GM18526 (cell line): Measurements from ENCODE around the gene THSD7A.

Experiments used
- POLR2A ChIP-seq: IDR thresholded peaks from 3 replicates; pipeline ENCODE4 v1.6.1; 2011; ENCODE audit not compliant: insufficient read length; ENCODE audit errors: extremely low read depth

THSD7A gene

GRCh38 chr7:11473807-11474424, 358.1 kb downstream of the THSD7A start:
- no peak for TF ChIP-seq POLR2A

DNA sequence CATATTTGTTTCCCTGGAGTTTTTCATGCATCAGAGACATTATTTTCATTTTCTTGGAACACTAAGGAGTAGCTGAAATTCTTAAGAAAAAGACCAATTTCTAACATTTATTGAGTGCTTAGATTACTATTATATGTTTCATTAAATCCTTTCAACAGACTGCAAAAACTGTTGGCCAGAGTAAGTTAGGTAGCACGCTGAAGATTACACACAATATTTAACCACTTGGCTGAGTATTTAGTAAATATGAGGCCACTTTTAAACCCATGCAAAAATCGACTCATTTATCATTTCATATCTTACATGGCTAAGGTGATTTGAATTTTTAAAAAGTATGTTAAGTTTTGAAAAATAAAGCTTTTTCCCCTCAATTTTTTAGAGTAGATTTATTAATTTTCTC, 358.8 kb downstream of the THSD7A start:
- TF ChIP-seq POLR2A, result no peak

- TF ChIP-seq POLR2A, result no peak
Measured at GRCh38 chr7:11472646-11473045, 359.4 kb downstream of the THSD7A start.

DNA sequence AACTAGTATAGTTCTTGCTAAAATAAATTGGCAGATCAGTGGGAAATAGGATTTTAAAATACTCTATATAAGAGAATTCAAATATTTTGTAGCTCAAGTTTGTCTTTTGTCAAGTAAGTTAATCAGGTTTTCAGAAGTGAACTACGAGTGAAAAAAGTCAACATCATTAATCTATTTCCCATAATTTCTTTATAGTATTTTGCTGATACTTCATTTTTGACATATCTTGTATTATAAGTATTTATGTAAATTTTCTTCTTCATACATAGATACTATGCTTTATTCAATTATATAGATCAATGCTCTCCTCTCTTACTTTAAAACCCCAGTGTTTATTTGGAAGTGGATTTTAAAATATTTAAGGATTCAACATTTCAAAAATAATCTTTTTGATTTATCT, 360.7 kb downstream of the THSD7A start:
- no peak for TF ChIP-seq POLR2A

GRCh38 chr7:11469028-11469745, 362.8 kb downstream of the THSD7A start:
- no peak for TF ChIP-seq POLR2A

DNA sequence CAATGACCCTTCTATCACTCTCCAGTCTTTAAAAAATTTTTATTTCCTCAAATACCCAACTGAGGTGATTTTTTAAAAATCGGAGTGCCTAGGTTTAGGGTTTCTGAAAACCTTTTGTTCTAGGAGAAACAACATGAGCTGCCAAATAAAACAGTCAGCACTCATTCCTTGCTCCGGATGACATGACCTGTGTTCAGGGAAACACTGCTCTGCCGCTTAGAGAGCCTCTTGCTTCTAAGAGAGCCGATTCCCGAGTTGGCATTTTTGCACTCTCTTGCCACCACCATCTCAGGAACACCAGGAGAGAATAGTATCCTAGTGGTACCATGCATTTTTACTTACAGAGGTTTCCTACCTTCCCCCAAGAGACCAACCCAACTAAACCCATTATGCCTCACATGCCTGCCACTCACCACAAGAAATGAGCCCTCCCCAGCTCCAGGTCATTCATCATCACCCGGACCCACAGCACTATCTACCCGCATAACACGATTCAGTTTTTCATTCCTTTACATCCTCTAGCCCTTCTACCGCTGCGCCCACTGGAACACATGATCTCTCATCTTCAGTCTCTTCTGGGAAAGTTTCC, 365.4 kb downstream of the THSD7A start:
- TF ChIP-seq POLR2A, result no peak

GRCh38 chr7:11464624-11465023, 367.4 kb downstream of the THSD7A start:
- no peak for TF ChIP-seq POLR2A

DNA sequence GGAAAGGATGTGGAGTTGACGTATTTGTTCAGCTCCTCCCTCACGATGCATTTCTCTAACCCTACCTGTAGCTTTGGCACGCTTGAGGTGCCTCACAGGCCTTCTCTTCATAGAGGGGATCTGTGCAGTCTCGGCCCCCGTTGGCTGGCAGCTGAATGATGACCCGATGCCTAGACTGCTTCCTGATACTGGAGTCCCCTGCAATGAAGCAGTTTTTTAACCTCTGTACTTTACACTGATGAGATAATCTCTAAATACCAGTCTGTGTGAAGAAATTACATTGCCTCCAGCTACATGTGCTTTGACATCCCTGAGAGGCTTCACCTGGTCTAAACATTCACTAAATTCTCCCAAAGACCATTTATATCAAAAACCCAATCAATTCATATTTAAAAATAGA, 370.1 kb downstream of the THSD7A start:
- no peak for TF ChIP-seq POLR2A

DNA sequence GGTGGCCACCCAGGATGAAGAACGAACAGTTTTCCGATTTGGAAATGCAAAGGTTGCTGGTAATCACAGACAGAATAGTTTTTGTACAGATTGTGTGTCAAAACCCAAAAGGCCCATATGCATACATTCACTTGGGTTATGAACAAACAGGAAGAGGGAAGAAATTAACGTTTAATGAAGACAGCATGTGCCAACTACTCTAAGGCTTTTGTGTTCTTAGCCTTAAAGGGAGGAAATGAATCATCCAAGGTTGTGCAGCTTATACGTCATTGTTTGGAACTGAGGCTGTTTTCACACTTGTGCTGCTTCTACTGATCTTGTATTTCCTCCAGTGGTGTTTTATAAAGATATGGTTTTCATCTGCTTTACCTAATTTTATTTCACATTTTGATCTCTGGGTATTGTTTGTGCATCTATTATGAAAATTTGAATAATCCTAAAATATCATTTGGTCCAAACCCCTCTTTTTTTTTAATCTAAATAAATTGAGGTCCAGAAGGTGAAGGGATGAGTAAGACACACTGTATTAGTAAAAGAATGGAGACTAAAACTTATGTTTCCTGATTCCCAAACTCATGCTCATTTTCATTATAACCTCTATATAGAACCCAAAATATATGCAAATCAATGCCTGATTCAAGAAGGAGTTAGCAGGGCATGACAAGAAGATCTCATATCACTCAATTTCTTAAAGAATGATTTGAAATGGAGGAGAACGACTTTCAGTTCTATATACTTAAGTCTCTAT, 373.1 kb downstream of the THSD7A start:
- no peak for TF ChIP-seq POLR2A

- no peak for TF ChIP-seq POLR2A
Measured at GRCh38 chr7:11457419-11457818, 374.6 kb downstream of the THSD7A start.

DNA sequence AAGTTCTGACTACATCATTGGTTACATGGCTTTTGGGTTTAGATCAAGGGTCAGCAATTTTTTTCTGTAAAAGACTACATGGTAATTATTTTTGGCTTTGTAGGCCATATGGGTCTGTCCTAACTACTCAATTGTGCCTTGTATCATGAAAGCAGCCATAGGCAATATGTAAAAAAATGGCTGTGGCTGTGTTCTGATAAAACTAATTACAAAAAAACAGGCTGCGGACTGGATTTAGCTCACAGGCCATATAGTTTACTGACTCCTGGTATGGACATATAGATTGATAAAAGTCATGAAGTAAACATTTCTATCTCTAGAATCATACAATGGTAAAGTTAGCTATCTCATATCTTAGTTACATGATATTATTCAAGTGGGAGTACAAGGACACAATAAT, 375.4 kb downstream of the THSD7A start:
- no peak for TF ChIP-seq POLR2A

- no peak for TF ChIP-seq POLR2A
Measured at GRCh38 chr7:11452476-11452875, 379.5 kb downstream of the THSD7A start.

- TF ChIP-seq POLR2A, result no peak
Measured at GRCh38 chr7:11450281-11450680, 381.7 kb downstream of the THSD7A start.

- no peak for TF ChIP-seq POLR2A
Measured at GRCh38 chr7:11449316-11449715, 382.7 kb downstream of the THSD7A start.

DNA sequence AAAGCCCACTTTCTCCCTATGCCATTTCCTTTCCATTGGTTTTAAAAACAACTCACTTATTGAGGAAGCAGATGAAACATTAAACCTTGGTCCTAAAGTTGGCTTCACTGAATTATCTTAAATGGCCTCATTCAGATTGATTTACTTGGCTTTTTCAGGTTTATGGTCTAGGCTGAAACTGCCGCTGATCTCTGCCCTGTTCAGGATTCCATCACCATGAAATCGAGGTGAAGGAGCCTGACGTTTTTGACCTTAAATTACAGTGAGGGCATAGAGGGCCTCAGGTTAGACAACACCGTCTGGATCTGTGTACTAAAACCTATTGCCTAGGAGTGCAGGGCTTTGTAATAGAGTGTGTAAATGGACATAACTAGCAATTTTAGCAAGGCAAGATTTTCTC, 383.7 kb downstream of the THSD7A start:
- no peak for TF ChIP-seq POLR2A

- TF ChIP-seq POLR2A, result no peak
Measured at GRCh38 chr7:11447106-11447505, 384.9 kb downstream of the THSD7A start.

DNA sequence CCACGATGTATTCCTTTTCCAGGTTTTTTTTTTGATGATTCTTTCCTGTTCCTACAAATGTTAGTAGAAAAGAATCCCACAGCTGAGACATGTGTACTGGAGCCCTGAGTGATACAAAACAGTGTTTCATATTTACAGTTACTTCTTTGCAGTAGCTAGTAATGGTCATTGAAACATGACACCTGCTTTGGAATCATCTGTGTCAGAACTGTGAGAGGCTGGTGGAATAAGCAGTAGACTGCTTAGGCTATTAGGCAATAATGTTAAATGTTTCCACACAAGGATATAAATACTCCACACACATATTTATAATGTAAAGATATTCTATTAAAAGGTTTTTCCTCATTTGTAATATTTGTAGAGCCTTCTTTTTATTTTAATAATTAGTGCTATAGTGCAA, 394.0 kb downstream of the THSD7A start:
- no peak for TF ChIP-seq POLR2A
